ENCODE data around the gene WDR88.

GRCh38 chr19:33193269-33193864 lies 61.5 kb downstream of the WDR88 start:
- no peak for TF ChIP-seq HDAC2 (IDR thresholded peaks at IDR 0.05)
- TF ChIP-seq CTCF (IDR thresholded peaks at IDR 0.05), result no peak
- TF ChIP-seq USF2 (IDR thresholded peaks at IDR 0.05), result no peak
- TF ChIP-seq RAD21 (conservative IDR thresholded peaks at IDR 0.05 in 1 of 2, IDR thresholded peaks at IDR 0.05 in 1 of 2), result no peak
- TF ChIP-seq POLR2A (IDR thresholded peaks at IDR 0.05; ENCODE audit: low read length), result no peak

Data from A549 (cell line).